HepG2 (cell line): ENCODE results near the gene POMT1. TPM values are rescaled to one million over a fixed set of nuclear protein-coding genes. Genes with fewer than 3 reads are reported as not detected.

Experiments
- ATAC-seq: fragments of 200-7000 bp; cut with Tn5 transposase; 3 replicates; pipeline ENCODE4 v1.9.1; 2020; ENCODE audit warnings: mild to moderate bottlenecking, moderate library complexity
- BruUV-seq: library from RNA; stranded (reverse); fragments of 400-500 nt; replicated peaks from 2 replicates; lab custom pipeline; 2021; lab: Mats Ljungman, UMichigan
- CTCF ChIA-PET: fragments of 300-600 bp; formaldehyde crosslinking; extraction: SDS; loops from one replicate; lab custom pipeline; 2021; ENCODE audit warnings: low total read pairs, inconsistent platforms, low intra/inter-chr PET ratio; lab: Yijun Ruan, JAX
- POLR2A ChIA-PET: fragments of 350-600 bp; sonication (Branson Sonifier 250); formaldehyde crosslinking; loops from one replicate; lab custom pipeline; 2020; ENCODE audit warnings: antibody characterized with exemption, inconsistent platforms; lab: Yijun Ruan, JAX
- DNase-seq: peaks from one replicate; pipeline ENCODE4 v3.0.0-alpha.2; 2015; ENCODE audit warnings: low spot score
- FAIRE-seq: peaks from 3 replicates; lab custom pipeline; 2011; peaks lifted over from hg19 to GRCh38; lab: Jason Lieb, UNC
- H2AFZ ChIP-seq: one replicate; pipeline ENCODE4 v1.6.1; 2011; ENCODE audit warnings: low read length, inconsistent platforms
- H3K27ac ChIP-seq: fragments of 300-600 bp; 3 replicates; pipeline ENCODE4 v1.8.0; 2011; ENCODE audit warnings: mixed run types, mild to moderate bottlenecking, mixed read lengths, low read length, inconsistent platforms; ENCODE audit not compliant: insufficient read depth; ENCODE audit errors: extremely low read length
- H3K27me3 ChIP-seq, 2 experiments: fragments of 200-600 bp in 1 of 2; 2 replicates in 1 of 2; 3 replicates in 1 of 2; pipeline versions ENCODE4 v1.6.0 to v1.8.0; 2011; ENCODE audit warnings: low read length in 2 of 2, mild to moderate bottlenecking in 2 of 2, moderate library complexity in 2 of 2, inconsistent platforms in 1 of 2; ENCODE audit not compliant: insufficient read depth in 2 of 2, control insufficient read depth in 1 of 2
- H3K36me3 ChIP-seq, 2 experiments: fragments of 200-600 bp in 1 of 2; replicated peaks in 1 of 2; 2 replicates in 1 of 2; 3 replicates in 1 of 2; pipeline versions ENCODE4 v1.5.1 to v1.8.0; 2011; ENCODE audit warnings: low read length in 2 of 2, inconsistent platforms in 1 of 2; ENCODE audit not compliant: insufficient read depth in 2 of 2, control insufficient read depth in 1 of 2
- H3K4me1 ChIP-seq: 2 replicates; pipeline ENCODE4 v1.5.1; 2012; ENCODE audit warnings: low read length, inconsistent platforms; ENCODE audit not compliant: insufficient read depth
- H3K4me2 ChIP-seq: 2 replicates; pipeline ENCODE4 v1.6.0; 2011; ENCODE audit warnings: low read depth, low read length, inconsistent platforms
- H3K4me3 ChIP-seq, 3 experiments: fragments of 200-600 bp in 1 of 3; sonication (generic), shearing (Covaris generic) in 1 of 3; replicated peaks in 1 of 3; 2 replicates each; pipeline ENCODE4 v1.5.1; 2011 to 2016; ENCODE audit warnings: low read length in 3 of 3, inconsistent platforms in 2 of 3, low read depth in 2 of 3, mild to moderate bottlenecking in 2 of 3, control low read depth in 1 of 3, mixed read lengths in 1 of 3; ENCODE audit not compliant: insufficient read depth in 1 of 3
- H3K79me2 ChIP-seq: one replicate; pipeline ENCODE4 v1.6.1; 2011; ENCODE audit warnings: low read length, inconsistent platforms; ENCODE audit not compliant: insufficient read depth
- H3K9ac ChIP-seq: 2 replicates; pipeline ENCODE4 v1.6.0; 2011; ENCODE audit warnings: mild to moderate bottlenecking, low read depth, low read length, inconsistent platforms; ENCODE audit not compliant: insufficient read depth
- H3K9me3 ChIP-seq: 2 replicates; pipeline ENCODE4 v1.5.1; 2012; ENCODE audit warnings: mild to moderate bottlenecking, low read length
- H4K20me1 ChIP-seq: 2 replicates; pipeline ENCODE4 v1.6.0; 2011; ENCODE audit warnings: inconsistent platforms, mild to moderate bottlenecking, low read length, moderate library complexity; ENCODE audit not compliant: insufficient read depth
- MED8 ChIP-seq: sonication (generic); formaldehyde crosslinking; IDR thresholded peaks from 2 replicates; pipeline ENCODE4 v1.8.1; 2023; ENCODE audit warnings: mild to moderate bottlenecking, missing genetic modification reagents; ENCODE audit not compliant: insufficient replicate concordance
- MEF2D ChIP-seq: sonication (generic); formaldehyde crosslinking; IDR thresholded peaks from 2 replicates; pipeline ENCODE4 v1.5.1; 2020; ENCODE audit warnings: mild to moderate bottlenecking, missing genetic modification reagents
- NFKBIZ ChIP-seq: IDR thresholded peaks from 2 replicates; pipeline ENCODE4 v1.6.1; 2018; ENCODE audit warnings: missing genetic modification reagents, missing compliant biosample characterization
- NONO ChIP-seq, 2 experiments: fragments of 450-650 bp in 1 of 2; sonication (generic) in 1 of 2; formaldehyde crosslinking in 1 of 2; IDR thresholded peaks in 1 of 2; conservative IDR thresholded peaks in 1 of 2; 2 replicates each; pipeline versions ENCODE4 v1.6.1 to v1.8.0; 2017 to 2022; ENCODE audit warnings: mild to moderate bottlenecking in 1 of 2, missing genetic modification reagents in 1 of 2, moderate library complexity in 1 of 2
- PHF21A ChIP-seq: sonication (generic); formaldehyde crosslinking; IDR thresholded peaks from 2 replicates; pipeline ENCODE4 v1.5.0; 2020; ENCODE audit warnings: mild to moderate bottlenecking, missing genetic modification reagents
- RARG ChIP-seq: sonication (generic); formaldehyde crosslinking; IDR thresholded peaks from 2 replicates; pipeline ENCODE4 v1.4.0; 2020; ENCODE audit warnings: low read depth, mild to moderate bottlenecking, missing genetic modification reagents
- SMC3 ChIP-seq: IDR thresholded peaks from 2 replicates; pipeline ENCODE4 v1.6.1; 2011; ENCODE audit warnings: low read length, improper control_type of control experiment
- SYNCRIP ChIP-seq: fragments of 200-400 bp; formaldehyde crosslinking; IDR thresholded peaks from 2 replicates; pipeline ENCODE4 v1.6.1; 2018; ENCODE audit warnings: mild to moderate bottlenecking, low read depth, low read length; ENCODE audit not compliant: insufficient read depth
- TAF15 ChIP-seq: fragments of 200-400 bp; formaldehyde crosslinking; IDR thresholded peaks from one replicate; pipeline ENCODE4 v1.6.1; 2018; ENCODE audit warnings: mild to moderate bottlenecking, low read depth, low read length; ENCODE audit not compliant: poor library complexity, severe bottlenecking
- THAP11 ChIP-seq: IDR thresholded peaks from 2 replicates; pipeline ENCODE4 v1.6.1; 2016; ENCODE audit warnings: missing biosample characterization, missing genetic modification reagents
- ZBTB2 ChIP-seq: sonication (generic); formaldehyde crosslinking; IDR thresholded peaks from 2 replicates; pipeline ENCODE4 v1.8.0; 2022; ENCODE audit warnings: low read depth, missing genetic modification reagents
- ZFP41 ChIP-seq: sonication (generic); formaldehyde crosslinking; IDR thresholded peaks from 2 replicates; pipeline ENCODE4 v1.4.0; 2020; ENCODE audit warnings: mild to moderate bottlenecking, missing genetic modification reagents, borderline replicate concordance
- ZNF513 ChIP-seq: sonication (generic); formaldehyde crosslinking; conservative IDR thresholded peaks from 2 replicates; pipeline ENCODE4 v1.5.0; 2020; ENCODE audit warnings: missing genetic modification reagents
- ZSCAN12 ChIP-seq: sonication (generic); formaldehyde crosslinking; IDR thresholded peaks from 2 replicates; pipeline ENCODE4 v1.9.0; 2021; ENCODE audit warnings: mild to moderate bottlenecking, missing genetic modification reagents
- WGBS: methylation state at CpG from one replicate; pipeline ENCODE4 v1.1.6; 2017; ENCODE audit warnings: low lambda C conversion rate; 5-methylcytosine and 5-hydroxymethylcytosine counted together
- in situ Hi-C: cut with HindIII; loops from 2 replicates; pipeline ENCODE4 v1.10.0; 2017; ENCODE audit warnings: low pct_unique_long_range_greater_than_20kb; ENCODE audit not compliant: extremely low pct_ligation_motif_present
- intact Hi-C: fragments of 100-400 bp; cut with micrococcal nuclease; formaldehyde crosslinking; loops from one replicate; pipeline ENCODE4 v1.10.0; 2022; ENCODE audit not compliant: unreplicated experiment
- polyA plus RNA-seq, 8 experiments: library from polyadenylated mRNA; depleted of rRNA in 3 of 8; stranded (reverse) in 7 of 8; unstranded in 1 of 8; fragments of >200 nt; fragmentation: Illumina TruSeq in 4 of 8; extraction: Trizol in 4 of 8; gene quantifications; 2 replicates each; pipeline versions ENCODE4 v1.2.1 to v1.2.3, GENCODE V29; 2011 to 2016; ENCODE audit warnings: low read depth in 4 of 8, missing spikeins in 1 of 8, mixed read lengths in 1 of 8; ENCODE audit not compliant: insufficient read depth in 1 of 8
- total RNA-seq, 5 experiments: library from RNA; depleted of rRNA; stranded (reverse); fragments of >200 nt; fragmentation: Illumina TruSeq; extraction: Trizol; gene quantifications; 2 replicates each; pipeline ENCODE4 v1.2.3, GENCODE V29; 2016; ENCODE audit warnings: low read depth in 1 of 5

The POMT1 gene
- total and polyA plus RNA-seq, 2 of the 13 experiments (the other 11 are each of a cell fraction or from before 2014, with no cell fraction given): 21.6 to 22.7 TPM

- peaks cover 12% of the 10 kb centered on the region for H3K4me1 ChIP-seq
- in situ Hi-C loops: no loop called here
- no peak for ATAC-seq
- no TSS peak for BruUV-seq
- H3K9me3 ChIP-seq: no peaks in the 10 kb centered on the region
- no peak overlapping the region for H3K9ac ChIP-seq
- peaks cover 0 to 48% of the 10 kb centered on the region in 2 experiments; a peak in 3 of 5 replicates for H3K27me3 ChIP-seq
- H3K79me2 ChIP-seq: no peaks in the 10 kb centered on the region
- no peaks in the 10 kb centered on the region for H3K36me3 ChIP-seq
- H3K27ac ChIP-seq: no peak overlapping the region
- FAIRE-seq: no peak
- DNase-seq: no peak
- no peak for TF ChIP-seq NFKBIZ (CRISPR knock-in tag)
- no peak for TF ChIP-seq MEF2D
- no peak for TF ChIP-seq NONO (IDR thresholded peaks at IDR 0.05)
- TF ChIP-seq NONO (CRISPR knock-in tag; conservative IDR thresholded peaks at IDR 0.05): no peak
- TF ChIP-seq SYNCRIP: no peak
- TF ChIP-seq ZSCAN12 (CRISPR knock-in tag): no peak
- TF ChIP-seq ZFP41 (CRISPR knock-in tag): no peak
- 93% methylated on average over 35 of the region's 60 CpGs for WGBS
- no peak overlapping the region for H2AFZ ChIP-seq
- ChIA-PET CTCF (no interaction called here), POLR2A (no interaction called here)
- H3K4me2 ChIP-seq: no peak overlapping the region
- intact Hi-C loops: no loop called here
- no peak overlapping the region for H3K4me3 ChIP-seq
- H4K20me1 ChIP-seq: no peaks in the 10 kb centered on the region
Observed at GRCh38 chr9:131554087-131554842, 51.5 kb downstream of the POMT1 start.

- no peak overlapping the region for H2AFZ ChIP-seq
- no peak for ATAC-seq
- H3K27ac ChIP-seq: no peak overlapping the region
- in situ Hi-C loops: no loop called here
- CTCF ChIA-PET: no interaction called here
- H3K9ac ChIP-seq: no peak overlapping the region
- BruUV-seq: no TSS peak
- TF ChIP-seq THAP11 (CRISPR knock-in tag): no peak
- TF ChIP-seq PHF21A (CRISPR knock-in tag): no peak
- TF ChIP-seq RARG: no peak
- TF ChIP-seq ZBTB2 (CRISPR knock-in tag): no peak
- TF ChIP-seq MED8 (CRISPR knock-in tag): no peak
- TF ChIP-seq SMC3: no peak
- TF ChIP-seq TAF15: no peak
- no peak for TF ChIP-seq ZNF513
- TF ChIP-seq, all 625 proteins: peak for 0
- no peaks in the 10 kb centered on the region for H3K79me2 ChIP-seq
- intact Hi-C loops: no loop called here
- H3K4me3 ChIP-seq: no peak overlapping the region
- H4K20me1 ChIP-seq: no peaks in the 10 kb centered on the region
- no peaks in the 10 kb centered on the region for H3K36me3 ChIP-seq
- POLR2A ChIA-PET: no interaction called here
- FAIRE-seq (no peak), DNase-seq (no peak)
- H3K4me1 ChIP-seq: peaks cover 12% of the 10 kb centered on the region
- no peaks in the 10 kb centered on the region for H3K9me3 ChIP-seq
- H3K4me2 ChIP-seq: no peak overlapping the region
- H3K27me3 ChIP-seq: peaks cover 2 to 42% of the 10 kb centered on the region in 2 experiments; a peak in 4 of 5 replicates
- WGBS: 84% methylated on average over 54 of the region's 54 CpGs
Observed at GRCh38 chr9:131554843-131555351, 52.2 kb downstream of the POMT1 start.
